ENCODE results near the gene EPHA4. TPM values are rescaled to one million over a fixed set of nuclear protein-coding genes. Genes with fewer than 3 reads are reported as not detected.

Gene EPHA4
- total RNA-seq, 2 donors from 2014 or later, result 20.8 to 39.2 TPM

- DNase-seq (ENCODE audit: low spot score), result no peak
- intact Hi-C loops (cut with DNase I), result no loop called here
Observed at GRCh38 chr2:221429741-221430491, 142.2 kb downstream of the EPHA4 start.

DNA sequence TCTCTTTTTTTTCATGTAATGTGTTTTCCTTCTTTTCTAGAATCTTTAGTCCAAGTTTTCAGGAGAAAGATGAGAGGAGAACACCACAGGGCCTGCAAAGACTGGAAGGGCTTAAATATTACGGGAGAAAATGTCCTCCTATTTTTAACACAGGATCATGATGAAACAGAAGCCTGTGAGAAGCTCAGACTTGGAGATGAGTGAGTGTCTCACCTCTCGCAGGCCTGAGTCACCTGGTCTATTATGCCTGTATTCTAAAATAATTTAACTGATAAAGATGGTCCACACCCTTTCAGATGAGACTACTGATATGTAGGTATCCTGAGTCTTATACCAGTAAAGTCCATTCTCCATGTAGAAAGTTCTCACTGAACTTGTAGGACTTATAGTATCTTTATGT lies 143.2 kb downstream of the EPHA4 start:
- no peak for DNase-seq (ENCODE audit: low spot score)
- intact Hi-C loops (cut with DNase I), result no loop called here

GRCh38 chr2:221426929-221427328 lies 145.2 kb downstream of the EPHA4 start:
- intact Hi-C loops (cut with DNase I), result no loop called here
- DNase-seq (ENCODE audit: low spot score), result no peak

GRCh38 chr2:221425891-221426290 lies 146.2 kb downstream of the EPHA4 start:
- no peak for DNase-seq (ENCODE audit: low spot score)
- intact Hi-C loops (cut with DNase I), result no loop called here

GRCh38 chr2:221425353-221425752 lies 146.8 kb downstream of the EPHA4 start:
- DNase-seq (ENCODE audit: low spot score), result no peak
- intact Hi-C loops (cut with DNase I), result no loop called here

GRCh38 chr2:221423210-221423804 lies 148.8 kb downstream of the EPHA4 start:
- no peak for DNase-seq (ENCODE audit: low spot score)
- intact Hi-C loops (cut with DNase I), result no loop called here

GRCh38 chr2:221422516-221423209 lies 149.4 kb downstream of the EPHA4 start:
- DNase-seq (ENCODE audit: low spot score), result no peak
- intact Hi-C loops (cut with DNase I), result no loop called here

- no peak for DNase-seq (ENCODE audit: low spot score)
- intact Hi-C loops (cut with DNase I), result no loop called here
Observed at GRCh38 chr2:221420245-221420644, 151.9 kb downstream of the EPHA4 start.

- intact Hi-C loops (cut with DNase I), result no loop called here
- no peak for DNase-seq (ENCODE audit: low spot score)
Observed at GRCh38 chr2:221415789-221416188, 156.3 kb downstream of the EPHA4 start.

- no peak for DNase-seq (ENCODE audit: low spot score)
- intact Hi-C loops (cut with DNase I), result no loop called here
Observed at GRCh38 chr2:221412978-221413377, 159.1 kb downstream of the EPHA4 start.

- DNase-seq (ENCODE audit: low spot score), result no peak
- intact Hi-C loops (cut with DNase I), result no loop called here
Observed at GRCh38 chr2:221410487-221410886, 161.6 kb downstream of the EPHA4 start.

DNA sequence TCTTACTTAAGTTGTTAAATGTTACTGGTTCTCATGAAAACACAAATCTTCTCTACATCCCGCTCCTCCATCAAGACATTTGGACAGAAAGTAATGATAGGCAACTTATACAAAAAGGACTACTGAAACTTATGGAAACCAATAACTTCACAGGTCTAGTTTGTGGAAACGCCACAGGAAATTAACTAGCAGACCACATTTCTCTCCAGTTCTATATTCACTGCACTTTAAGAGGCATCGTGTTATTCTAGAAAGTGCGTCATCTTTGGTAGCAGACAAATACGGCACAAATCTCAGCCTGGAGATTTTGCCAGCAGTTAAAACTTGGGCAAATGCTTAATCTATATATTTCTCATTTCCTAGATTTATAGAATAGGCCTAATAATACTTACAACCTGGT lies 164.3 kb downstream of the EPHA4 start:
- intact Hi-C loops (cut with DNase I), result no loop called here
- DNase-seq (ENCODE audit: low spot score), result no peak

DNA sequence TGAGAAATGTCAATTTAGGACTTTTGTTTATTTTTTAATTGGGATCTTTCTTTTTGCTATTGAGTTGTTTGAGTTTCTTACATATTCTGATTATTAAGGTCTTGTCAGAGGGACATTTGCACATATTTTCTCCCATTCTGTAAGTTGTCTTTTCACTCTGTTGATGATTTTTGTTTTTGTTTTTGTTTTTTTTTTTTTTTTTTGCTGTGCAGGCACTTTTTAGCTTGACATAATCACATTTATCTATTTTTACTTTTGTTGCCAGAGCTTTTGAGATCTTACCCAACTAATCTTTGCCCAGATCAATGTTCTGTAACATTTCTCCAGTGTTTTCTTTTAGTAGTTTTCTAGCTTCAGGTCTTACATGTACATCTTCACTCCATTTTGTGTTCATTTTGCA lies 166.6 kb downstream of the EPHA4 start:
- intact Hi-C loops (cut with DNase I), result no loop called here
- DNase-seq (ENCODE audit: low spot score), result no peak

- no peak for DNase-seq (ENCODE audit: low spot score)
- intact Hi-C loops (cut with DNase I), result no loop called here
Observed at GRCh38 chr2:221402072-221402471, 170.0 kb downstream of the EPHA4 start.

- intact Hi-C loops (cut with DNase I), result no loop called here
Observed at GRCh38 chr2:221400411-221400810, 171.7 kb downstream of the EPHA4 start.

DNA sequence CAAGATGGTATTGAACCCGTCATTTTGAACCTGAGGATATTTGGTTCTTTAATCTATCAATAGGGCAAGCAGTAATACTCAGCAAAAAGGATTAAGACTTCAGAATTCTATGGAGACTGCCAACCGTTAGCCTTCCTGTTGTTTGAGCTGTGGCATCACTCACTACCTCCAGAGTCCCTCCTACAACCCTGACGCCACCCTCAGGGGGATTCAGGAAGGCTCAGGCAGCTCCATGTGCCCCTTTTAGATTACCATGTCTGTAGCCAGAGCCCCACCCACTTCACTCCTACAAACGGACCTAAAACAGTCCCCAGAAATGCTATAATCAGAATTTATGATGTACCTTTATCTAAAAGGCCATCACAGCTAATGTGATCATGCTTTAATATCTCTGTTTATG lies 172.9 kb downstream of the EPHA4 start:
- no peak for DNase-seq (ENCODE audit: low spot score)
- intact Hi-C loops (cut with DNase I), result no loop called here

More at GRCh38 chr2:221400411-221400810, 171.7 kb downstream of the EPHA4 start:
- DNase-seq (ENCODE audit: low spot score), result no peak

DNA sequence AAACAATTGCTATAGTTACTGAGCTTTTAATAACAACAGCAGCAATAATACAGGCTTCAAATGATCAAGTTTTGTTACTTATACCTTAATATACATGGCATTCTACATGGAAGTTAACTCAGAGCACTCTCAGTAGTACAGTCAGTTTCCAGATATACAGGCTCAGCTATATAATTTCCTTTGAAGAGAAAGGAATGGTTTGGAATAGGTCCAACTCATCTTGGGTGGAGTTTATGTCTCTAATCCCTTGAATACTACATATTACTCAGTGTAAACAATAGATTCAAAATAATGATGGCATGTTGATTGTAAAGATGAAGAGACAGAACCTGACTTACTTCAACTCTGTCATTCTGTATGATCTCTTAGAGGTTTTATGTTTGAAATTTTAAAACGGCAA lies 174.9 kb downstream of the EPHA4 start:
- no peak for DNase-seq (ENCODE audit: low spot score)
- intact Hi-C loops (cut with DNase I), result no loop called here

DNA sequence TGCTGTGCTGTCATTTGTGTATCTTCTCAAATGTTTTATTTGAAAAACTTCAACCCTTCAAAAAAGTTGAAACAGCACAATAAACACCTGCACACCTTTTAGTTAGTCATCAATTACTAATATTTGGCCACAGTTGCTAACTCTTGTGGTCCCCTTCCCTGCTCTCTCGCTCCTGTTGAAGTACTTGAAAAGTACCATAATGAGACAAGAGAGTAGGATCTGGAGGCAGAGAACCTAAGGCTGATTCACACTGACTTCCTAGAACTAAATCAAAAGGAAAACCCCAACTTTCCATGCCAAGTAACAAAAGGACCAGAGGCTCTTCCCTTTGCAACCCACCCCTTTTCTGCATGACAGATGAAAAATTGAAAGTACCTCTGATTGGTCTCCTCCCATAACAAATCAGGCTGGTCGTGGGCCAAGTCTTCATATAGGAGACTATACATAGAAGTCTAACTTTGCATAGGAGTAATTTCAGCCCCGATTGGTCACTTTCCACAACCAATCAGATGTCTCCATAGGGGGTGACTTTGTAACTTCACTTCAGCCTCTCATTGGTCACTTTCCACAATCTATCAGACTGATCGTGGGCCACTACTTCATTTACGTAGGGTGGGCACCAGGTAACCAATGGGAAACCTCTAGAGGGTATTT lies 179.7 kb downstream of the EPHA4 start:
- intact Hi-C loops (cut with DNase I), result no loop called here
- no peak for DNase-seq (ENCODE audit: low spot score)

DNA sequence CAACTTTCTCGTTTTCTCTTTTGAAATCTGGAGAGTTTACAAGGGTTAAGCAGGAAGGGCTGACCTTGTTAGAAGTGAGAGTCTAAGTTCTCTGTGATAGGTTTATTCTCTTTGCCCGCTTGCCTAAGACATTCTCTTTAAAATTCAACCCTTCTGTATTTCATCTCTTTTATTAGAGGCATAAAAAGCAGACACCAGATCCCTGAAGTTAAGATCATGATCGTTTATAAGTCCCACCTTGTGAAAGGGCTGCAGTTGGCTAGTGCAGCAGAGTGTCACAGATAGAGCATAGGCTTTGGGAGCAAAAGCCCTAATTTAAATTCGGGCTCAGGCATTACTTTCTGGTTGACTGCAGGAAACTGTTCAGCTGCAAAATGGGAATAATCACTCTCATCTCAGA lies 181.2 kb downstream of the EPHA4 start:
- intact Hi-C loops (cut with DNase I), result no loop called here
- no peak for DNase-seq (ENCODE audit: low spot score)

DNA sequence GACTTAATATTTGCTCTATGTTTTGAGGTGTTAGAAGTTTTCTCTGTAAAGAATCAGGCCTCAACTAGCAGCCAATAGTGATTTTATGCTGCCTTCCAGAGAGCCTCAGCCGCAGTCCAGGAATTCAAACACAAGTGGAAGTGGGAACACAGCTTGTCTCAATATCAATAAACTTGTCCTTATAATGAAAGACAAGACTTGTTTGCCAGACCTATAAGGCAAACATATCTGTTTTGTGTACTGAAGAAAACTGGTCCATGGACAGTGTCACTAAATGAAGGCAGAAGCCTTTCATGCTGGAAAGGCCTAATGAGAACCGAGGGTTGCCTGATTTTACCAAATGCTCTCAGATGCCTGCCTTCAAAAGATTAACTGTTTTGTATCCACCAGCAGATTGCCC lies 182.2 kb downstream of the EPHA4 start:
- no peak for DNase-seq (ENCODE audit: low spot score)
- intact Hi-C loops (cut with DNase I), result loop anchor here in 1 of 2 donors (2.0 kb wide), 1 partner anchor 67 kb away; no protein-coding TSS in a partner anchor

Measured in posterior vena cava (tissue), 2 donors.